OCI-LY1 (cell line): ENCODE measurements around the gene TBC1D4.

ENCODE experiments used
- H2AFZ ChIP-seq: fragments of 200-600 bp; sonication (generic), shearing (Covaris generic); 2 replicates; pipeline ENCODE4 v1.6.0; 2014; ENCODE audit warnings: antibody characterized with exemption, mild to moderate bottlenecking, low read length
- H3F3A ChIP-seq: fragments of 200-600 bp; sonication (generic), shearing (Covaris generic); 2 replicates; pipeline ENCODE4 v1.6.0; 2014; ENCODE audit warnings: mild to moderate bottlenecking, antibody characterized with exemption, low read length, moderate library complexity; ENCODE audit not compliant: insufficient read depth
- H3K27ac ChIP-seq: fragments of 200-600 bp; sonication (generic); 2 replicates; pipeline ENCODE4 v1.5.1; 2014; ENCODE audit warnings: low read length, mixed run types, mild to moderate bottlenecking, low read depth; ENCODE audit not compliant: poor library complexity, severe bottlenecking
- H3K27me3 ChIP-seq: fragments of 200-600 bp; sonication (generic); 2 replicates; pipeline ENCODE4 v1.6.0; 2014; ENCODE audit warnings: antibody characterized with exemption, mild to moderate bottlenecking, low read length, moderate library complexity; ENCODE audit not compliant: insufficient read depth
- H3K36me3 ChIP-seq: fragments of 200-600 bp; sonication (generic); 2 replicates; pipeline ENCODE4 v1.6.1; 2014; ENCODE audit warnings: mild to moderate bottlenecking, antibody characterized with exemption, low read length, moderate library complexity, mixed read lengths; ENCODE audit not compliant: insufficient read depth
- H3K4me1 ChIP-seq: fragments of 200-600 bp; sonication (generic); 2 replicates; pipeline ENCODE4 v1.5.1; 2014; ENCODE audit warnings: mild to moderate bottlenecking, low read length, moderate library complexity; ENCODE audit not compliant: insufficient read depth, severe bottlenecking
- H3K4me2 ChIP-seq: fragments of 200-600 bp; sonication (generic), shearing (Covaris generic); 2 replicates; pipeline ENCODE4 v1.6.1; 2014; ENCODE audit warnings: low read length
- H3K4me3 ChIP-seq: fragments of 200-600 bp; sonication (generic); 2 replicates; pipeline ENCODE4 v1.5.1; 2014; ENCODE audit warnings: low read length, low read depth, mild to moderate bottlenecking, mixed read lengths; ENCODE audit not compliant: poor library complexity, severe bottlenecking
- H3K79me2 ChIP-seq: fragments of 200-600 bp; shearing (Covaris generic); 2 replicates; pipeline ENCODE4 v1.6.1; 2016; ENCODE audit warnings: mixed run types, low read length, mixed read lengths; ENCODE audit not compliant: insufficient read depth
- H3K9ac ChIP-seq: fragments of 200-600 bp; sonication (generic), shearing (Covaris generic); 2 replicates; pipeline ENCODE4 v1.6.1; 2014; ENCODE audit warnings: mild to moderate bottlenecking, low read length, mixed read lengths
- H3K9me2 ChIP-seq: fragments of 200-600 bp; sonication (generic), shearing (Covaris generic); 2 replicates; pipeline ENCODE4 v1.6.1; 2014; ENCODE audit warnings: low read depth, mild to moderate bottlenecking, low read length, mixed read lengths
- H3K9me3 ChIP-seq: fragments of 200-600 bp; shearing (Covaris generic); 2 replicates; pipeline ENCODE4 v1.6.1; 2014; ENCODE audit warnings: low read length, mixed read lengths
- H4K20me1 ChIP-seq: fragments of 200-600 bp; sonication (generic), shearing (Covaris generic); 2 replicates; pipeline ENCODE4 v1.6.0; 2016; ENCODE audit warnings: mild to moderate bottlenecking, low read length; ENCODE audit not compliant: insufficient read depth
- EZH2 ChIP-seq: fragments of 200-600 bp; sonication (generic), shearing (Covaris generic); IDR thresholded peaks from 2 replicates; pipeline ENCODE4 v1.8.0; 2017; ENCODE audit warnings: borderline replicate concordance, mixed run types, mild to moderate bottlenecking, antibody characterized with exemption, low read length, moderate library complexity, mixed read lengths
- TF ChIP-seq, protein P1 (sequence below): fragments of 200-600 bp; sonication (generic), shearing (Covaris generic); IDR thresholded peaks from 2 replicates; pipeline ENCODE4 v1.5.1; 2017; ENCODE audit warnings: mild to moderate bottlenecking, antibody characterized with exemption, low read length, moderate library complexity, mixed read lengths

TBC1D4 gene

GRCh38 chr13:75264611-75265010 is 217.4 kb downstream of the TBC1D4 start:
- no peak for TF ChIP-seq EZH2
- TF ChIP-seq, protein P1, sequence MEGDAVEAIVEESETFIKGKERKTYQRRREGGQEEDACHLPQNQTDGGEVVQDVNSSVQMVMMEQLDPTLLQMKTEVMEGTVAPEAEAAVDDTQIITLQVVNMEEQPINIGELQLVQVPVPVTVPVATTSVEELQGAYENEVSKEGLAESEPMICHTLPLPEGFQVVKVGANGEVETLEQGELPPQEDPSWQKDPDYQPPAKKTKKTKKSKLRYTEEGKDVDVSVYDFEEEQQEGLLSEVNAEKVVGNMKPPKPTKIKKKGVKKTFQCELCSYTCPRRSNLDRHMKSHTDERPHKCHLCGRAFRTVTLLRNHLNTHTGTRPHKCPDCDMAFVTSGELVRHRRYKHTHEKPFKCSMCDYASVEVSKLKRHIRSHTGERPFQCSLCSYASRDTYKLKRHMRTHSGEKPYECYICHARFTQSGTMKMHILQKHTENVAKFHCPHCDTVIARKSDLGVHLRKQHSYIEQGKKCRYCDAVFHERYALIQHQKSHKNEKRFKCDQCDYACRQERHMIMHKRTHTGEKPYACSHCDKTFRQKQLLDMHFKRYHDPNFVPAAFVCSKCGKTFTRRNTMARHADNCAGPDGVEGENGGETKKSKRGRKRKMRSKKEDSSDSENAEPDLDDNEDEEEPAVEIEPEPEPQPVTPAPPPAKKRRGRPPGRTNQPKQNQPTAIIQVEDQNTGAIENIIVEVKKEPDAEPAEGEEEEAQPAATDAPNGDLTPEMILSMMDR = no peak
- H3F3A ChIP-seq = no peaks in the 10 kb centered on the region
- no peak overlapping the region for H3K4me2 ChIP-seq
- H3K27ac ChIP-seq = no peak overlapping the region
- H4K20me1 ChIP-seq = no peaks in the 10 kb centered on the region
- H2AFZ ChIP-seq = no peak overlapping the region
- no peaks in the 10 kb centered on the region for H3K27me3 ChIP-seq
- H3K9me2 ChIP-seq = no peaks in the 10 kb centered on the region
- no peaks in the 10 kb centered on the region for H3K4me1 ChIP-seq
- no peaks in the 10 kb centered on the region for H3K79me2 ChIP-seq
- no peak overlapping the region for H3K4me3 ChIP-seq
- no peaks in the 10 kb centered on the region for H3K36me3 ChIP-seq
- no peaks in the 10 kb centered on the region for H3K9me3 ChIP-seq
- H3K9ac ChIP-seq = no peak overlapping the region

DNA sequence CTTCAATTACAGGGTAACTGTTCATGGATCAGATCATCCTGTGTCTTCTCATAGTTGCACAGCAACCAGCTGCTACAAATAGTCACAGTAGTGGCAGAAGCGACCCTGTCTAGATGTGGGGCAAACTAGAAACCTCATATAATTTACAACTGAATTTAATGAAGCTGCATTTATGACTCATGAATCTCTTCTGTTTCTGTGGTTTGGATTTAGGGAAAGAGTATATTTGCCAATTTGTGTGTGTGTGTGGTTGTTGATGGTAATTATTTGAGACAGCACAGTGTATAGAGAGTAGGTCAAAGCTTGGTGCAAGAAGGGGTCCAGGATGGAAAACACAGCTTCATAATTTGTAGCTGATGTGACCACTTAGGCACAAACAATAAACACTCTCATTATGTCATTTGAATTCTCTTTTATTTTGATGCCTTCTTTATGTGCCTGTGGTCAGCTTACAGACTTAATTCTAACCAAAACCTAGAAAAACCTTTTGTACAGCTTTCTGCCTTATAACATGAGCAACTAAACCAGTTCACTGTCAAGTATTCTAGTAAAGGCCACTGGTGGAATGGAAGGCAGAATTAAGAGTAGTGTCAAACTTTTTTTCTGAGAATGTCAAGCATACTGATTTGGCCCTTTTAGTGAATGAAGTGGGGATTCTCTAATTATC is 218.1 kb downstream of the TBC1D4 start:
- Histone ChIP-seq H3K4me3 (no peak overlapping the region), H3K36me3 (no peaks in the 10 kb centered on the region), H3K9me2 (no peaks in the 10 kb centered on the region)

DNA sequence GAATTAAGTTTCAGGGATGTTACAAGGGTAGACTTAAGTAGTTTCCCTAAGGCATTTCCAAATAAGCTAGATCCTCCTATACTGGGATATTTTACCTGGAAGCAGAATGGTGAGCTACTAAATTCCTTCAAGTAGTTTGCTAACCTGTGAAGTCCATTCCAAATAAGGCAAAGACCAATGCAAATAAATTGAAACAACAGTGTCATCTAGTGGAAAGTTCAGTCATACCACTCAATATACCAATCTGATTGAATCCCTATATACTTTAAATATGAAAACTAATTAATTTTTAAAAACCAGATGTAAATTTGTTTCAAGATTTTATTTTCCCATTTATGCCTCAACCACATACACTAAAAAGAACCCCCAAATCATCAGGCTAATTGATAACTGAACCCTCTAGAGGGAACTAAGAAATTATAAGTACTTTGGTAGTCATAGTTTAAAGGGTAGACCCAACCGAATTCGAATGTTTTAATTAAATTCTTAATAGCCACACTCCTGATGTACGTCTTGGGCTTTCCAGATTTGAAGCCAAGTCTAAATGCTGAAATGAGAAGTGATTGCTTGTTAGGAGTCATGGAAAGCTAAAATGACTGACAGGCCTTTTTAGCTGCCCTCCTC is 223.7 kb downstream of the TBC1D4 start:
- H3K4me1 ChIP-seq = no peaks in the 10 kb centered on the region
- no peak overlapping the region for H3K4me2 ChIP-seq
- no peaks in the 10 kb centered on the region for H3K79me2 ChIP-seq
- no peaks in the 10 kb centered on the region for H3K9me3 ChIP-seq
- H3K27ac ChIP-seq = no peak overlapping the region
- H3K36me3 ChIP-seq = no peaks in the 10 kb centered on the region
- no peaks in the 10 kb centered on the region for H4K20me1 ChIP-seq
- no peaks in the 10 kb centered on the region for H3K27me3 ChIP-seq
- H3F3A ChIP-seq = no peaks in the 10 kb centered on the region
- H3K9me2 ChIP-seq = no peaks in the 10 kb centered on the region
- no peak for TF ChIP-seq EZH2
- TF ChIP-seq, protein P1 = peak; percentile 54
- H2AFZ ChIP-seq = no peak overlapping the region
- no peak overlapping the region for H3K4me3 ChIP-seq
- H3K9ac ChIP-seq = no peak overlapping the region

More for the DNA sequence above, 218.1 kb downstream of the TBC1D4 start:
- no peak overlapping the region for H3K9ac ChIP-seq
- H3F3A ChIP-seq = no peaks in the 10 kb centered on the region
- no peak overlapping the region for H2AFZ ChIP-seq
- TF ChIP-seq, protein P1 = no peak
- no peak for TF ChIP-seq EZH2
- no peaks in the 10 kb centered on the region for H4K20me1 ChIP-seq
- no peaks in the 10 kb centered on the region for H3K27me3 ChIP-seq
- H3K79me2 ChIP-seq = no peaks in the 10 kb centered on the region
- H3K27ac ChIP-seq = no peak overlapping the region
- H3K4me2 ChIP-seq = no peak overlapping the region
- H3K4me1 ChIP-seq = no peaks in the 10 kb centered on the region
- no peaks in the 10 kb centered on the region for H3K9me3 ChIP-seq
